D721Med (cell line): ENCODE data around the gene ORM2.

Experiments used
- DNase-seq: peaks from one replicate; pipeline ENCODE4 v3.0.0; 2011; ENCODE audit warnings: low spot score; ENCODE audit not compliant: insufficient read length
- FAIRE-seq: peaks from 2 replicates; lab custom pipeline; 2011; peaks lifted over from hg19 to GRCh38; lab: Jason Lieb, UNC
- TF ChIP-seq, protein P1 (sequence below): IDR thresholded peaks from 2 replicates; pipeline ENCODE4 v1.5.1; 2012; ENCODE audit warnings: mild to moderate bottlenecking, control low read depth; ENCODE audit not compliant: insufficient read depth; ENCODE audit errors: missing control alignments

The ORM2 gene

DNA sequence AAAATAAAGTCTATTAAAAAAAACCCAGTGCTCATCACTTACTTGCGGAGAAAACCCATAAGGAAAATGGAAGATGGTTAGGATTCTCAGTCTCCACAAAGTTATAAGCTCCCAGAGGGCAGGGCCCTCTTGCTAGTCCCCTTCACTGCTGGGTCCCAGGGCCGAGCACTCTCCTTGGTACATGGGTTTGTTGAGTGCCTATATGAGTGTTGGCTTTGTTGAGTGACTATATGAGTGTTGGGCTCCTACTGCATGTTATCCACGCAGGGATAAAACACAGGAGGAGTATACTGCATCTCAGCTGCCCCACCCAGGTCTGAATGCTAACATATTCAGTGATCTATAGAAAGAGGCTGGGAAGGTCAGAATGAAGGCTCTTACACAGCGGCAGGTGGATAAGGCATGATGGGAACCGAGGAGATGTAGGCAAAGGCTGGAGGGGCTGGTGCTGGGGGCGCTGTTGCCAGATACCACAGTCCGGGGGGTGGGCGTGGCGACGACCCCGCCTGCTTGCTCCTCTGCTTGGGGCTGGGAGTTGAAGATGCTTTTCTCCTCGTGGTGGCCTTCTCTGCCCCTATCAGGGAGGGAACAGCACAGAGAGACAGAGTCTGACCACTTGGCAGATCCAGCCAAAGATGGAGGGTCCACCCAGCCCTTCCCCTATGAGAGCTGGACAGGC lies 11.6 kb downstream of the ORM2 start:
- no peak for DNase-seq
- TF ChIP-seq, protein P1, sequence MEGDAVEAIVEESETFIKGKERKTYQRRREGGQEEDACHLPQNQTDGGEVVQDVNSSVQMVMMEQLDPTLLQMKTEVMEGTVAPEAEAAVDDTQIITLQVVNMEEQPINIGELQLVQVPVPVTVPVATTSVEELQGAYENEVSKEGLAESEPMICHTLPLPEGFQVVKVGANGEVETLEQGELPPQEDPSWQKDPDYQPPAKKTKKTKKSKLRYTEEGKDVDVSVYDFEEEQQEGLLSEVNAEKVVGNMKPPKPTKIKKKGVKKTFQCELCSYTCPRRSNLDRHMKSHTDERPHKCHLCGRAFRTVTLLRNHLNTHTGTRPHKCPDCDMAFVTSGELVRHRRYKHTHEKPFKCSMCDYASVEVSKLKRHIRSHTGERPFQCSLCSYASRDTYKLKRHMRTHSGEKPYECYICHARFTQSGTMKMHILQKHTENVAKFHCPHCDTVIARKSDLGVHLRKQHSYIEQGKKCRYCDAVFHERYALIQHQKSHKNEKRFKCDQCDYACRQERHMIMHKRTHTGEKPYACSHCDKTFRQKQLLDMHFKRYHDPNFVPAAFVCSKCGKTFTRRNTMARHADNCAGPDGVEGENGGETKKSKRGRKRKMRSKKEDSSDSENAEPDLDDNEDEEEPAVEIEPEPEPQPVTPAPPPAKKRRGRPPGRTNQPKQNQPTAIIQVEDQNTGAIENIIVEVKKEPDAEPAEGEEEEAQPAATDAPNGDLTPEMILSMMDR: no peak
- no peak for FAIRE-seq

DNA sequence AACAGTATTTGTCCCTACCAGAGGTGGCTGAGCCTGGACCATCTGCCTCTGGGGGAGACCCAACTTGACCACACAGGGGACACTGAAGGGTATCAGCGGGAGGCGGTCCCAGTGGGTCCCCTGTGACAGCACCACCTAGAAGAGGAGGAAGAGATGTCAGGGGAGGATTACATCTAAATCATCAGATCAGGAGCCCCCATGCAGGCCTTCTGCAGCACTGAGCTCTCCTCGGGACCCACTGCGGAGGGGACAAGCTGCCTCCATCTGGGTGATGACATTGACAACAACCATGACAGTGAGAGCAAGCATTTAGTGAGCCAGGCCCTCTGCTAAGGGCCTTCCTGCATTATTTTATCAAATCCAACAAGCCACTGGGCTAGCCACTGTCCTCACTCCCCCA lies 12.3 kb downstream of the ORM2 start:
- FAIRE-seq (no peak), DNase-seq (no peak)
- TF ChIP-seq, protein P1: no peak

DNA sequence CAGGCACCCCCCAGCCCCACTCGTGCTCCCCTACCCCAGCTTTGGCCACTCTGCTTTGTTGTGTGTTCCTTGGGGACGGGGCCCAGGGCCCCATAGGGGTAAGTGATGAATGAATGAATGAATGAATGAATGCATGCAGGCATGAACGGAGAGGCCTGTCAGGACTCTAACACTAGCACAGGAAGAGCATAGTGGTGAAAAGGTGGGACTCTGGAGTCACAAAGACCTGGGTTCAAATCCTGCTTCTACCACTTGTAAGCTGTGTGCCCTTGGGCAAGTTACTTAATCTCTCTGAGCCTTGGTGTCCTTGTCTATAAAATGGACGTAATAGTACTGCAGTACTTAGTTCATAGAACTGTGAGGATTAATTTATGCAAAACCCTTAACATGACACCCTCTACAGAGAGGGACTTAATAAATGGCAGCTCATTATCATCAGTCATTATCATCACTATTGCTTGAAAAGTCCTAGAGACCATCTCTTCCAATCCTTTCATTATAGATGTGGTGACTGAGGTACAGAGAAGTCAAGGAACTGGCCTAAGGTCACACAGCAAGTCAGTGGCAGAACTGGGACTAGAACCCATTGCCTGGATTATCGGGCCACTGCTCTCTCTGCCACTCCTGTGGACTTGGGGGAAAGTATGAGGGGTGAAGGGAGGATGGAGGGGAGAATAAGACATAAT lies 13.2 kb downstream of the ORM2 start:
- FAIRE-seq (no peak), DNase-seq (no peak)

DNA sequence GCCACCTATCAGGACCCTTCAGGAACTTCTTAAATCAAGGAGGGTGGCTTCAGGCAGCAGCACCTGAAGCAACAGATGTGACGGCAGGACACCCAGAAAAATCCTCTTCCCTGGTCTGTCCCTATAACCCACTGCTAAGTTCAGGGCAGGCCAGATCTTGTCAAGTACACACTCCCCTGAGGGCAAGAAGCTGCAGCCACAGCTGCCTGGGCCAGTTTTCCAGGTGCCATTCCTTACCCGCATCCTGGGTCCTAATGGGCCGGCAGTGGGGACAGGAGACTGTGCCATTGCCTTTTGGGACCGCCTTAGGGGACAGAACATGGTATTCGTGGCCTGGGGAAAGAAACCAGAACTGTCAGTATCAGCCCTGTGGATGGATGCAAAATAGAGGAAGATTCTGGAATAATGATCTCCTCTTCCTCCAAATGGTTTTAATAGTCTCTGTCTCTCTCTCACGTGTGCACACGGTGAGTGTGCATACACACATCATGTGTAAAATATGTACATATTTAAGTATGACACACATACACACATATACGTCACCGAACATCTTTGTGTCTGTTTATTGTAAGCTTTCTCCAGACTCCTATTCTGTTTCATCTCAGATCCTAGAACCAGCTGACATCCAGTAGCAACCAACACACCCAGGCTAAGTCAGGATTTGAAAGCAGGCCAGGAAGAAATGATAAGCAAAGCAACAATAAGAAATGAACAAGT lies 14.0 kb downstream of the ORM2 start:
- no peak for DNase-seq

More for the DNA sequence above, 13.2 kb downstream of the ORM2 start:
- TF ChIP-seq, protein P1: no peak

DNA sequence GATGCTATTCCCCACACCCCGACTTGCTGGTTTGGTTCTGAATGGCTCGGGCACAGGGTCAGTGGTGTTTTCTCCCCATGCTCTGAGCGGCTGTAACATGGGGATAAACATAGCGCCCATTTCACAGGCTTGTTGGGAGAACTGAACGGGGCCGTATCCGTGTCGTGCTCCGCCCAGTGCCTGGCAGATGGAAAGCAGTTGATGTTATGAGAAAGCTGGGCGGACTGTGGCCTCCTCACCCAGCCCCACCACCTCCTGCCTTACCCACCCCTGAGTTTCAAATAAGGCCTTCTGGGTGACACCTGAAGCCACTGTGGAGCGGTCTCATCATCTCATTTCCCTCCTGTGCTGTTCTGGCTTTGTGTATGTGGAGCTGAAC lies 14.5 kb downstream of the ORM2 start:
- DNase-seq (no peak), FAIRE-seq (no peak)
- TF ChIP-seq, protein P1: no peak

More for the DNA sequence above, 14.0 kb downstream of the ORM2 start:
- TF ChIP-seq, protein P1: no peak
- FAIRE-seq: no peak

DNA sequence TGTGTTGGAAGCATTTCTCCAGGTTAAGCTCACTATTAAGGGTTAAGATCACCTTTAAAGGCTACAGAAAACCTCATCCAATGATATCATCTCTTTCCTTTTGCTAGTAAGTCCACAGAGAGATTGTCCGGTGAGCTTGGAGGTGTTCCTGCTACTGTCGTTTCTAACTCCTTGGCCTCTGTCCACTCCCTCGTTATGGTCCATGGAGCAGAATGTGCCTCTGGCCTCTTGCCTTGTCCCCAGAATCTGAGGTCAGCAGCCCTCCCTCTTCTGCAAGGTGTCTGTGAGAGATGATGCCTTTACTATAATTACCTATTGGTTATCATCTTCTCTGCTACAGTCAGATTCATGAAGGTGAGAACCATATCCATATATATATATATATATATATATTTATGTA lies 15.0 kb downstream of the ORM2 start:
- TF ChIP-seq, protein P1: no peak
- DNase-seq (no peak), FAIRE-seq (no peak)
